ENCODE measurements around the gene HEPN1.

- TF ChIP-seq POLR2A (IDR thresholded peaks at IDR 0.05) (no peak), CTCF (IDR thresholded peaks at IDR 0.05) (no peak)
Observed at GRCh38 chr11:124879493-124880289, 39.4 kb upstream of the HEPN1 start.
